HepG2 (cell line): ENCODE measurements around the gene CYP27A1. TPM values are rescaled to one million over a fixed set of nuclear protein-coding genes. Genes with fewer than 3 reads are reported as not detected.

Experiments used
- ATAC-seq: fragments of 200-7000 bp; cut with Tn5 transposase; 3 replicates; pipeline ENCODE4 v1.9.1; 2020; ENCODE audit warnings: mild to moderate bottlenecking, moderate library complexity
- BruUV-seq: library from RNA; stranded (reverse); fragments of 400-500 nt; replicated peaks from 2 replicates; lab custom pipeline; 2021; lab: Mats Ljungman, UMichigan
- CTCF ChIA-PET: fragments of 300-600 bp; formaldehyde crosslinking; extraction: SDS; loops from one replicate; lab custom pipeline; 2021; ENCODE audit warnings: low total read pairs, inconsistent platforms, low intra/inter-chr PET ratio; lab: Yijun Ruan, JAX
- POLR2A ChIA-PET: fragments of 350-600 bp; sonication (Branson Sonifier 250); formaldehyde crosslinking; loops from one replicate; lab custom pipeline; 2020; ENCODE audit warnings: antibody characterized with exemption, inconsistent platforms; lab: Yijun Ruan, JAX
- DNase-seq: peaks from one replicate; pipeline ENCODE4 v3.0.0-alpha.2; 2015; ENCODE audit warnings: low spot score
- FAIRE-seq: peaks from 3 replicates; lab custom pipeline; 2011; peaks lifted over from hg19 to GRCh38; lab: Jason Lieb, UNC
- H2AFZ ChIP-seq: one replicate; pipeline ENCODE4 v1.6.1; 2011; ENCODE audit warnings: low read length, inconsistent platforms
- H3K27ac ChIP-seq: fragments of 300-600 bp; 3 replicates; pipeline ENCODE4 v1.8.0; 2011; ENCODE audit warnings: mixed run types, mild to moderate bottlenecking, mixed read lengths, low read length, inconsistent platforms; ENCODE audit not compliant: insufficient read depth; ENCODE audit errors: extremely low read length
- H3K27me3 ChIP-seq, 2 experiments: fragments of 200-600 bp in 1 of 2; 2 replicates in 1 of 2; 3 replicates in 1 of 2; pipeline versions ENCODE4 v1.6.0 to v1.8.0; 2011; ENCODE audit warnings: low read length in 2 of 2, mild to moderate bottlenecking in 2 of 2, moderate library complexity in 2 of 2, inconsistent platforms in 1 of 2; ENCODE audit not compliant: insufficient read depth in 2 of 2, control insufficient read depth in 1 of 2
- H3K36me3 ChIP-seq, 2 experiments: fragments of 200-600 bp in 1 of 2; replicated peaks in 1 of 2; 2 replicates in 1 of 2; 3 replicates in 1 of 2; pipeline versions ENCODE4 v1.5.1 to v1.8.0; 2011; ENCODE audit warnings: low read length in 2 of 2, inconsistent platforms in 1 of 2; ENCODE audit not compliant: insufficient read depth in 2 of 2, control insufficient read depth in 1 of 2
- H3K4me1 ChIP-seq: 2 replicates; pipeline ENCODE4 v1.5.1; 2012; ENCODE audit warnings: low read length, inconsistent platforms; ENCODE audit not compliant: insufficient read depth
- H3K4me2 ChIP-seq: 2 replicates; pipeline ENCODE4 v1.6.0; 2011; ENCODE audit warnings: low read depth, low read length, inconsistent platforms
- H3K4me3 ChIP-seq, 3 experiments: fragments of 200-600 bp in 1 of 3; sonication (generic), shearing (Covaris generic) in 1 of 3; replicated peaks in 1 of 3; 2 replicates each; pipeline ENCODE4 v1.5.1; 2011 to 2016; ENCODE audit warnings: low read length in 3 of 3, inconsistent platforms in 2 of 3, low read depth in 2 of 3, mild to moderate bottlenecking in 2 of 3, control low read depth in 1 of 3, mixed read lengths in 1 of 3; ENCODE audit not compliant: insufficient read depth in 1 of 3
- H3K79me2 ChIP-seq: one replicate; pipeline ENCODE4 v1.6.1; 2011; ENCODE audit warnings: low read length, inconsistent platforms; ENCODE audit not compliant: insufficient read depth
- H3K9ac ChIP-seq: 2 replicates; pipeline ENCODE4 v1.6.0; 2011; ENCODE audit warnings: mild to moderate bottlenecking, low read depth, low read length, inconsistent platforms; ENCODE audit not compliant: insufficient read depth
- H3K9me3 ChIP-seq: 2 replicates; pipeline ENCODE4 v1.5.1; 2012; ENCODE audit warnings: mild to moderate bottlenecking, low read length
- H4K20me1 ChIP-seq: 2 replicates; pipeline ENCODE4 v1.6.0; 2011; ENCODE audit warnings: inconsistent platforms, mild to moderate bottlenecking, low read length, moderate library complexity; ENCODE audit not compliant: insufficient read depth
- HNF1B ChIP-seq: sonication (generic); formaldehyde crosslinking; IDR thresholded peaks from 2 replicates; pipeline ENCODE4 v1.5.1; 2020; ENCODE audit warnings: mild to moderate bottlenecking, moderate library complexity, missing genetic modification reagents
- REL ChIP-seq: sonication (generic); formaldehyde crosslinking; conservative IDR thresholded peaks from 2 replicates; pipeline ENCODE4 v1.8.0; 2022; ENCODE audit warnings: mild to moderate bottlenecking, missing genetic modification reagents, moderate library complexity
- UBTF ChIP-seq: sonication (generic); formaldehyde crosslinking; IDR thresholded peaks from 2 replicates; pipeline ENCODE4 v1.4.0; 2020; ENCODE audit warnings: mild to moderate bottlenecking, missing genetic modification reagents
- ZBTB3 ChIP-seq: sonication (generic); formaldehyde crosslinking; IDR thresholded peaks from 2 replicates; pipeline ENCODE4 v1.4.0; 2020; ENCODE audit warnings: low read depth, mild to moderate bottlenecking, moderate library complexity, missing genetic modification reagents, borderline replicate concordance
- ZNF225 ChIP-seq: sonication (generic); formaldehyde crosslinking; IDR thresholded peaks from 2 replicates; pipeline ENCODE4 v1.4.0; 2020; ENCODE audit warnings: mild to moderate bottlenecking, missing genetic modification reagents
- WGBS: methylation state at CpG from one replicate; pipeline ENCODE4 v1.1.6; 2017; ENCODE audit warnings: low lambda C conversion rate; 5-methylcytosine and 5-hydroxymethylcytosine counted together
- in situ Hi-C: cut with HindIII; loops from 2 replicates; pipeline ENCODE4 v1.10.0; 2017; ENCODE audit warnings: low pct_unique_long_range_greater_than_20kb; ENCODE audit not compliant: extremely low pct_ligation_motif_present
- intact Hi-C: fragments of 100-400 bp; cut with micrococcal nuclease; formaldehyde crosslinking; loops from one replicate; pipeline ENCODE4 v1.10.0; 2022; ENCODE audit not compliant: unreplicated experiment
- polyA plus RNA-seq, 8 experiments: library from polyadenylated mRNA; depleted of rRNA in 3 of 8; stranded (reverse) in 7 of 8; unstranded in 1 of 8; fragments of >200 nt; fragmentation: Illumina TruSeq in 4 of 8; extraction: Trizol in 4 of 8; gene quantifications; 2 replicates each; pipeline versions ENCODE4 v1.2.1 to v1.2.3, GENCODE V29; 2011 to 2016; ENCODE audit warnings: low read depth in 4 of 8, missing spikeins in 1 of 8, mixed read lengths in 1 of 8; ENCODE audit not compliant: insufficient read depth in 1 of 8
- total RNA-seq, 5 experiments: library from RNA; depleted of rRNA; stranded (reverse); fragments of >200 nt; fragmentation: Illumina TruSeq; extraction: Trizol; gene quantifications; 2 replicates each; pipeline ENCODE4 v1.2.3, GENCODE V29; 2016; ENCODE audit warnings: low read depth in 1 of 5

The CYP27A1 gene
- total and polyA plus RNA-seq, 2 of the 13 experiments (the other 11 are each of a cell fraction or from before 2014, with no cell fraction given): 157 to 266 TPM

GRCh38 chr2:218827701-218828476 is 45.9 kb downstream of the CYP27A1 start (continued):
- TF ChIP-seq HNF1B: peak; percentile 14; the same call in 1 of the 2 replicates

- Histone ChIP-seq H3K9ac (no peak overlapping the region), H3K27ac (no peak overlapping the region), H3K4me2 (peak overlapping the region; percentile 15; the same call in 1 of the 2 replicates), H3K4me3 (no peak overlapping the region; a peak in 1 of 6 replicates), H3K9me3 (no peaks in the 10 kb centered on the region), H3K36me3 (no peaks in the 10 kb centered on the region), H3K27me3 (peaks cover 14 to 61% of the 10 kb centered on the region in 2 experiments; a peak in 4 of 5 replicates), H2AFZ (no peak overlapping the region), H3K4me1 (peaks cover 37% of the 10 kb centered on the region), H4K20me1 (no peaks in the 10 kb centered on the region), H3K79me2 (no peaks in the 10 kb centered on the region)
- no TSS peak for BruUV-seq
- POLR2A ChIA-PET: interaction anchor here (1.4 to 1.7 kb wide), 2 partner anchors 73 to 97 kb away, joined by 3 to 10 read pairs; no protein-coding TSS in a partner anchor
- CTCF ChIA-PET: interaction anchor here (1.3 kb wide), 1 partner anchor 20 kb away, joined by 3 read pairs; no protein-coding TSS in a partner anchor
- peak; percentile 5; the same call in 2 of the 3 replicates for ATAC-seq
- 30% methylated on average over 4 of the region's 4 CpGs for WGBS
- in situ Hi-C loops (loop anchor here (25.0 kb wide), 1 partner anchor 91 kb away; no protein-coding TSS in a partner anchor), intact Hi-C loops (no loop called here)
- TF ChIP-seq ZNF225 (0 out of 2 replicates have a peak, but pooled peaks have one; percentile 19), REL (no peak), UBTF (CRISPR knock-in tag) (0 out of 2 replicates have a peak, but pooled peaks have one; percentile 20), ZBTB3 (CRISPR knock-in tag) (no peak)
- FAIRE-seq: no peak
- DNase-seq: no peak
Measured at GRCh38 chr2:218828477-218828778, 46.5 kb downstream of the CYP27A1 start.
